ENCODE measurements around the gene RCL1. TPM values are rescaled to one million over a fixed set of nuclear protein-coding genes. Genes with fewer than 3 reads are reported as not detected.

RCL1 gene
- total and polyA plus RNA-seq, 2 of the 13 experiments (the other 11 are each of a cell fraction or from before 2014, with no cell fraction given) = 22.3 to 31.6 TPM

- no peak for ATAC-seq
- Histone ChIP-seq H3K9ac (ENCODE audit: insufficient read depth, low read depth, low read length) (no peak overlapping the region), H3K27me3 (ENCODE audit: control insufficient read depth in 1 of 2, insufficient read depth in 2 of 2, low read length in 2 of 2) (no peaks in the 10 kb centered on the region; a peak in 1 of 5 replicates), H3K4me2 (ENCODE audit: low read depth, low read length) (no peak overlapping the region), H3K27ac (ENCODE audit: extremely low read length, insufficient read depth, low read length) (no peak overlapping the region), H2AFZ (ENCODE audit: low read length) (no peak overlapping the region), H3K4me1 (ENCODE audit: insufficient read depth, low read length) (peaks cover 12% of the 10 kb centered on the region), H3K79me2 (ENCODE audit: insufficient read depth, low read length) (no peaks in the 10 kb centered on the region), H3K36me3 (replicated peaks in 1 of 2; ENCODE audit: control insufficient read depth in 1 of 2, insufficient read depth in 2 of 2, low read length in 2 of 2) (no peaks in the 10 kb centered on the region), H4K20me1 (ENCODE audit: insufficient read depth, low read length) (no peaks in the 10 kb centered on the region), H3K9me3 (ENCODE audit: low read length) (no peaks in the 10 kb centered on the region), H3K4me3 (replicated peaks in 1 of 3; ENCODE audit: insufficient read depth in 1 of 3, low read depth in 2 of 3, low read length in 3 of 3) (no peak overlapping the region)
- ChIA-PET POLR2A (no interaction called here), CTCF (ENCODE audit: low intra/inter-chr PET ratio, low total read pairs) (no interaction called here)
- no peak for DNase-seq (ENCODE audit: low spot score)
- BruUV-seq (replicated peaks) = no TSS peak
- intact Hi-C loops (cut with micrococcal nuclease; ENCODE audit: unreplicated experiment) (no loop called here), in situ Hi-C loops (cut with HindIII; ENCODE audit: extremely low pct_ligation_motif_present, low pct_unique_long_range_greater_than_20kb) (no loop called here)
- no peak for FAIRE-seq
- no peak for TF ChIP-seq HOXA9 (CRISPR knock-in tag; IDR thresholded peaks at IDR 0.05; ENCODE audit: borderline replicate concordance)
- no peak for TF ChIP-seq SMC3 (IDR thresholded peaks at IDR 0.05; ENCODE audit: low read length)
- no peak for TF ChIP-seq ZBTB10 (CRISPR knock-in tag; IDR thresholded peaks at IDR 0.05; ENCODE audit: borderline replicate concordance)
- no peak for TF ChIP-seq BCL6 (CRISPR knock-in tag; IDR thresholded peaks at IDR 0.05)
- TF ChIP-seq ZKSCAN1 (IDR thresholded peaks at IDR 0.05; ENCODE audit: low read length) = no peak
- TF ChIP-seq GLMP (CRISPR knock-in tag; IDR thresholded peaks at IDR 0.05; ENCODE audit: borderline replicate concordance) = no peak
- TF ChIP-seq ZNF713 (CRISPR knock-in tag; IDR thresholded peaks at IDR 0.05) = no peak
- TF ChIP-seq ZNF749 (CRISPR knock-in tag; IDR thresholded peaks at IDR 0.05; ENCODE audit: borderline replicate concordance) = no peak
- no peak for TF ChIP-seq ARNT (IDR thresholded peaks at IDR 0.05)
- TF ChIP-seq HOXA5 (CRISPR knock-in tag; IDR thresholded peaks at IDR 0.05) = no peak
- no peak for TF ChIP-seq ISL2 (CRISPR knock-in tag; IDR thresholded peaks at IDR 0.05)
- WGBS (ENCODE audit: low lambda C conversion rate) = 96% methylated on average over 1 of the region's 1 CpG
Observed at GRCh38 chr9:4787876-4788275, 4.9 kb upstream of the RCL1 start.

Data from HepG2 (cell line).